Mucosa of descending colon (tissue), 3 donors: ENCODE data around the gene MIEF1. TPM values are rescaled to one million over a fixed set of nuclear protein-coding genes. Genes with fewer than 3 reads are reported as not detected.

Source experiments
- ATAC-seq: fragments of 200-7000 bp; cut with Tn5 transposase; one replicate; pipeline ENCODE4 v1.9.1; 2020; ENCODE audit warnings: mild to moderate bottlenecking, moderate library complexity
- DNase-seq, 3 donors: peaks; one replicate each; pipeline ENCODE4 v3.0.0-alpha.2; 2020
- H3K36me3 ChIP-seq: fragments of 200-600 bp; one replicate; pipeline ENCODE4 v1.8.0; 2021; ENCODE audit warnings: low read depth, mild to moderate bottlenecking
- H3K4me1 ChIP-seq: fragments of 200-600 bp; one replicate; pipeline ENCODE4 v1.8.0; 2021; ENCODE audit warnings: low read depth, mild to moderate bottlenecking
- H3K4me3 ChIP-seq: fragments of 200-600 bp; one replicate; pipeline ENCODE4 v1.8.0; 2021; ENCODE audit warnings: mild to moderate bottlenecking
- H3K9me3 ChIP-seq: fragments of 200-600 bp; one replicate; pipeline ENCODE4 v1.8.0; 2021; ENCODE audit warnings: mild to moderate bottlenecking
- intact Hi-C, 2 donors: fragments of 100-400 bp; cut with DNase I in 1 of 2; cut with micrococcal nuclease in 1 of 2; formaldehyde crosslinking; loops; one replicate each; pipeline versions ENCODE4 v1.11.0 to v1.11.1; 2022; cut with DNase I, micrococcal nuclease
- total RNA-seq, 3 donors: library from RNA; stranded (reverse); fragmentation: NEBNext Ultra II Directional in 2 of 3; extraction: Animal tissue kit (Norgen Biotek cat#: 25700) in 2 of 3; gene quantifications; one replicate each; pipeline versions ENCODE4 v1.2.1 to v1.2.4, GENCODE V29; 2021 to 2023
- TF ChIP-seq, protein P1 (sequence below): fragments of 200-600 bp; IDR thresholded peaks from one replicate; pipeline ENCODE4 v1.8.0; 2022; ENCODE audit warnings: antibody characterized with exemption, mild to moderate bottlenecking
- donor health status: DM: no; HTN: no; CAD: no; lungs with moderate emphysema.
- donor health status: DM: no; HTN: no; CAD: no.
- donor health status: DM: no; HTN: yes; CAD: no.

Gene MIEF1
- total RNA-seq, 3 donors from 2014 or later: 29.8 to 38.4 (median 34.0) TPM

DNA sequence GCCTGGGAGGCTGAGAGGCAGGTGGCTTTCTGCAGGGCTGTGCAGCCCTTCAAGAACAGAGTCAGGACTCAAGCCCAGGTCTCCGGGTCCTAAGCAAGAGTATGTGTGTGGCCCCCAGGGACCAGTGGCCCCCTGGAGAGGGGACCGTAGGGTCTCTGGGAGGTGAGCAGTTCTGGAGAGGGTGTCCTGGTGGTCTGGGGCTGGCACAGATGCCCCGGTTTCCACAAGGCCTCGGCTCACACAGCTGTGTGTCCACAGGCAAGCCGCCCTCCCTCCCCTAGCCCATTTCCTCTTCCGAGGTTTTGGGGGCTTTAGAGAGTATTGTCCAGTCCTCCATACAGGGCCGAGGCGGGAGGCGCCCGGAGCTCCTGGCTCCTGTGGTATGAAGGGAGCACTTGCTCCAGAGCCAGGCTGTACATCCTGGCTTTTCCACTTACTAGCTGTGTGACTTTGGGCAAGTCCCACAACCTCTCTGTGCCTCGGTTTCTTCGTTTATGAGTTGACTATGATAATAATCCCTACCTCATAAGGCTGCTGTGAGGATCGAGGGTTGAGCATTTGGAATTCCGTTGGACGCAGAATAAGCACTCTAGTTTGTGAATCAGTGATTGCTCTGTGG, 33.9 kb downstream of the MIEF1 start:
- no peaks in the 10 kb centered on the region for H3K9me3 ChIP-seq
- TF ChIP-seq, protein P1, sequence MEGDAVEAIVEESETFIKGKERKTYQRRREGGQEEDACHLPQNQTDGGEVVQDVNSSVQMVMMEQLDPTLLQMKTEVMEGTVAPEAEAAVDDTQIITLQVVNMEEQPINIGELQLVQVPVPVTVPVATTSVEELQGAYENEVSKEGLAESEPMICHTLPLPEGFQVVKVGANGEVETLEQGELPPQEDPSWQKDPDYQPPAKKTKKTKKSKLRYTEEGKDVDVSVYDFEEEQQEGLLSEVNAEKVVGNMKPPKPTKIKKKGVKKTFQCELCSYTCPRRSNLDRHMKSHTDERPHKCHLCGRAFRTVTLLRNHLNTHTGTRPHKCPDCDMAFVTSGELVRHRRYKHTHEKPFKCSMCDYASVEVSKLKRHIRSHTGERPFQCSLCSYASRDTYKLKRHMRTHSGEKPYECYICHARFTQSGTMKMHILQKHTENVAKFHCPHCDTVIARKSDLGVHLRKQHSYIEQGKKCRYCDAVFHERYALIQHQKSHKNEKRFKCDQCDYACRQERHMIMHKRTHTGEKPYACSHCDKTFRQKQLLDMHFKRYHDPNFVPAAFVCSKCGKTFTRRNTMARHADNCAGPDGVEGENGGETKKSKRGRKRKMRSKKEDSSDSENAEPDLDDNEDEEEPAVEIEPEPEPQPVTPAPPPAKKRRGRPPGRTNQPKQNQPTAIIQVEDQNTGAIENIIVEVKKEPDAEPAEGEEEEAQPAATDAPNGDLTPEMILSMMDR: no peak
- intact Hi-C loops: loop anchor here (5.0 to 10.0 kb wide), 3 partner anchors 486 to 809 kb away; partner anchors contain the start of gene ADSL (in 1 of the 2)
- no peak overlapping the region for H3K4me3 ChIP-seq
- DNase-seq (no peak), ATAC-seq (no peak)
- H3K36me3 ChIP-seq: no peaks in the 10 kb centered on the region
- H3K4me1 ChIP-seq: peaks cover 17% of the 10 kb centered on the region

DNA sequence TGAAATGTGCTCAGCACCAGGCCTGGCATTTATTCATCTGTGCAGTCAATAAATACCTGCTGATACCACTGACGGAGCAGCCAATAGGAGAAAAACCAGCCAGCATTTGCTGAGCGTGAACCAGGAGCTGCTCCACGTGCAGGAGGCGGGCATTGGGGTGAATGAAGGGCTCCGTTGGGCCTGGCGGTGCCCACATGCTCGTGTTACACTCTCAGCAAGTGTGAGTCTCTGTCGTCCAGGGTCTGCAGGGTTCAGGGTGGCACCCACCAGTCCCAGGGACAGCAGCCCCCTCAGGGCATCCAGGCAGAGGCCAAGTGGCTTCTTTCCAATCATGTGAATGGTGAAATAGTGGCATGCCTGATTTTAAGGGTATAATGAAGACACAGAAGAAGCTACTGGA, 34.6 kb downstream of the MIEF1 start:
- Histone ChIP-seq H3K4me1 (peaks cover 9% of the 10 kb centered on the region), H3K9me3 (no peaks in the 10 kb centered on the region), H3K36me3 (no peaks in the 10 kb centered on the region), H3K4me3 (no peak overlapping the region)
- ATAC-seq: no peak
- TF ChIP-seq, protein P1: no peak
- intact Hi-C loops: loop anchor here (5.0 to 10.0 kb wide), 3 partner anchors 486 to 808 kb away; partner anchors contain the start of gene ADSL (in 1 of the 2)
- DNase-seq: no peak

DNA sequence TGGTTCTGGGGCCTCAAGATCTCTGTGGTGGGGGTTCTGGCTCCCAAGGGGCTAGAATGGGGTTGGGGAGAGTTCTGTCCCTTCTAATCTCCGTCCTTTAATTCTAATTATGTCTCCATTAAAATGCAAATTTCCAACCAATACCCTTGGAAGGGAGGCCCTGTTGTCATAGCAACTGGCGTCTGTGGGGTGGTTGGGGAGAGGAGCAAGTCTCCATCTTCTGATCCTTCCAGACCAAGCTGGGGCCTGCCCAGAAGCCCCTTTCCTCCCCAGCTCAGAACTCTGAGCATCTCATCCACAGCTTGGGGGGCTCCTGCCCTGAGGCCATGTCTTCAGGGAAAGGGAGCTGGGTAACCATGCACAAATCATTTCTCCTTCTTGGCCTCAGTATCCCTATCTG, 35.9 kb downstream of the MIEF1 start:
- H3K4me1 ChIP-seq: peaks cover 7% of the 10 kb centered on the region
- intact Hi-C loops: loop anchor here (5.0 to 10.0 kb wide), 3 partner anchors 484 to 807 kb away; partner anchors contain the start of gene ADSL (in 1 of the 2)
- H3K4me3 ChIP-seq: no peak overlapping the region
- ATAC-seq (no peak), DNase-seq (no peak)
- TF ChIP-seq, protein P1: no peak
- no peaks in the 10 kb centered on the region for H3K9me3 ChIP-seq
- no peaks in the 10 kb centered on the region for H3K36me3 ChIP-seq

DNA sequence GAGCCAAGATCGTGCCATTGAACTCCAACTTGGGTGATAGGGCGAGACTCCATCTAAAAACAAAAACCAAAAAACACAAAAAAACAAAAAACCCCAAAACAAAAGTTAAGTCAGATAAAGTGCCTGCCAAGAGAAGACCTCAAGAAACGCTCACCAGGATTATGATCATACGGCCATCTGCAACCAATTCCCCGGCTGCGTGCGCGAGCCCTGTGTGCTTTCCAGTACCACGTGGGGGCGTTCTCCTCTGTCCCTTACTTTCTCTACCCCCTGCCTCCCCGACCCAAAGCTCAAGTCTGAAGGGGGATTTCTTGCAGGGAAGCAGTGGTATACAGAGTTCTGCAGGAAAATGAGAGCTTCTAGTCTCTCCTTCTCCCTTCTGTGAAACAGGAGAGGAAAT, 41.0 kb downstream of the MIEF1 start:
- Histone ChIP-seq H3K36me3 (no peaks in the 10 kb centered on the region), H3K9me3 (no peaks in the 10 kb centered on the region), H3K4me1 (no peaks in the 10 kb centered on the region), H3K4me3 (no peak overlapping the region)
- DNase-seq (peak in 1 of 3 donors; percentile 29), ATAC-seq (peak; percentile 38)
- intact Hi-C loops: no loop called here
- TF ChIP-seq, protein P1: no peak

DNA sequence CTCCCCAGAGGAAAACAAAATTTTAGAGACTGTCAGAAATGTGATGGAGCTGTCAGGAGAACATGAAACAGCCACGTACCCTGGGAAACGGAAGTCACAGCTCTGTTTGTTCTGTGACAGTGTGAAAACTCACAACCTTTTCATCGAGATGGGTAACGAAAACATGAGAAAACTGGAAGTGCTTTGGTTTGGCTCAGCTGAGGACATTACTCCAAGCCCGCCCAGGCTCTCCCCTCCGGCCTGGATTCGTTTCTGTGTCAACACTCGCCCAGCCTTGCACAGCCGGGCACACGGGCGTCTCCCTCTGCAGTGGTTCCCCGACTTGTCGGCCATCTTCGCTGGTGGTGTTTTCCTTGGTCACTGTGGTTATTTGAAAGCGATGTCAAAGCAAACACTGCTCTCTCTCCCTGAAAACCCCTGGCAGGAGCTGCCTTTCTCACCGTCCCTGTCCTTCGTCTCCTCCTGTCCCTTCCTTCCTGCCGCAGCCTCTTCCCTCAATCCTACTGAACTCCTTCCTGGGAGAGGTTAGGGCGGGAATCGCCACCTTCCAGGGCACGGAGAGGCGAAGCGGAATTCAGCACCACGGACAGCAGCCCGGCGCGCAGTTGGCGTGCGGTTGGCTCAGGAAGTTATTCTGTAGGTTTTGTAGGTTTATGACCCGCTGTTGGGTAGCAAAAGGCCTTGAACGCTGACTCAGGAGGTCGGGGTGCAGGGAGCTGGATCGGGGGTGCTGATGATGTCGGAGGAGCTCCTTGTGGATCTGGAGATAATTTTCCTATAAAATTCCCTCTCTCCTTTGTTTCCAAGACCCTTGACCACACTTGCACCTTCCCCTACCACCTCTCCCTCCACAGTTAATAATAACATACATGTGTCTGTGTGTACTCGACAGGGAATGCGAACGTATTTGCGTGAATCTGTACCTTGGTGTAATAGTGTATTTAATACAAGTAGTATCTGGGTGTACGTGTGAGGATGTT, 43.6 kb downstream of the MIEF1 start:
- intact Hi-C loops: no loop called here
- TF ChIP-seq, protein P1: no peak
- Histone ChIP-seq H3K4me3 (no peak overlapping the region), H3K36me3 (no peaks in the 10 kb centered on the region), H3K9me3 (no peaks in the 10 kb centered on the region), H3K4me1 (no peaks in the 10 kb centered on the region)
- DNase-seq: peak in 2 of 3 donors; percentile 68 to 76
- ATAC-seq: peak; percentile 83
